ENCODE results near the gene FAM184A. TPM values are rescaled to one million over a fixed set of nuclear protein-coding genes. Genes with fewer than 3 reads are reported as not detected.

Gene FAM184A
- polyA plus RNA-seq, 2 of the 4 experiments (the other 2 are of a cell fraction): 0.06 TPM; not detected in 1

GRCh38 chr6:118935978-118936703, 142.3 kb downstream of the FAM184A start:
- no peak overlapping the region; the same call in 2 of the 3 replicates for H3K4me2 ChIP-seq
- no peak for ATAC-seq
- CTCF ChIA-PET: no interaction called here
- TF ChIP-seq EP300 (IDR thresholded peaks at IDR 0.05) (no peak), FOXS1 (CRISPR knock-in tag; IDR thresholded peaks at IDR 0.05) (no peak), CHD2 (IDR thresholded peaks at IDR 0.05; ENCODE audit: low read length, partially characterized antibody) (no peak), TP53 (CRISPR knock-in tag; IDR thresholded peaks at IDR 0.05) (no peak), POLR2A (IDR thresholded peaks at IDR 0.05; ENCODE audit: low read length) (no peak), NFE2L2 (conservative IDR thresholded peaks at IDR 0.05; ENCODE audit: low read length) (no peak), KDM1A (IDR thresholded peaks at IDR 0.05; ENCODE audit: low read depth) (no peak), REST (IDR thresholded peaks at IDR 0.05) (no peak), HOXB5 (CRISPR knock-in tag; IDR thresholded peaks at IDR 0.05) (no peak), FOSB (CRISPR knock-in tag; IDR thresholded peaks at IDR 0.05) (no peak), MAZ (IDR thresholded peaks at IDR 0.05; ENCODE audit: borderline replicate concordance, low read depth, low read length) (no peak), EHF (CRISPR knock-in tag; IDR thresholded peaks at IDR 0.05) (no peak), E2F6 (IDR thresholded peaks at IDR 0.05; ENCODE audit: borderline replicate concordance, low read depth) (no peak), ZNF302 (CRISPR knock-in tag; IDR thresholded peaks at IDR 0.05) (no peak)
- TF ChIP-seq, protein P1, sequence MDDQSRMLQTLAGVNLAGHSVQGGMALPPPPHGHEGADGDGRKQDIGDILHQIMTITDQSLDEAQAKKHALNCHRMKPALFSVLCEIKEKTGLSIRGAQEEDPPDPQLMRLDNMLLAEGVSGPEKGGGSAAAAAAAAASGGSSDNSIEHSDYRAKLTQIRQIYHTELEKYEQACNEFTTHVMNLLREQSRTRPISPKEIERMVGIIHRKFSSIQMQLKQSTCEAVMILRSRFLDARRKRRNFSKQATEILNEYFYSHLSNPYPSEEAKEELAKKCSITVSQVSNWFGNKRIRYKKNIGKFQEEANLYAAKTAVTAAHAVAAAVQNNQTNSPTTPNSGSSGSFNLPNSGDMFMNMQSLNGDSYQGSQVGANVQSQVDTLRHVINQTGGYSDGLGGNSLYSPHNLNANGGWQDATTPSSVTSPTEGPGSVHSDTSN (IDR thresholded peaks at IDR 0.05): no peak
- 83% methylated on average over 3 of the region's 3 CpGs for WGBS (ENCODE audit: missing lambda C conversion rate)
- POLR2A ChIA-PET: no interaction called here
- no peak overlapping the region for H3K27ac ChIP-seq
- H3K9me3 ChIP-seq: no peaks in the 10 kb centered on the region
- H3K4me3 ChIP-seq: no peak overlapping the region
- DNase-seq (ENCODE audit: low read depth in 1 of 2, low spot score in 1 of 2): no peak
- peaks cover 6% of the 10 kb centered on the region; the same call in 2 of the 3 replicates for H3K4me1 ChIP-seq
- FAIRE-seq: no peak

GRCh38 chr6:118935331-118935668, 143.2 kb downstream of the FAM184A start:
- no peak for TF ChIP-seq KDM5A (IDR thresholded peaks at IDR 0.05)
- TF ChIP-seq REST (IDR thresholded peaks at IDR 0.05): no peak
- TF ChIP-seq ZC3H11A (IDR thresholded peaks at IDR 0.05): no peak
- peak overlapping the region; percentile 84 to 94 for H3K27ac ChIP-seq
- FAIRE-seq: no peak

More at GRCh38 chr6:118935331-118935668, 143.2 kb downstream of the FAM184A start:
- ChIA-PET POLR2A (no interaction called here), CTCF (no interaction called here)
- H3K9me3 ChIP-seq: no peaks in the 10 kb centered on the region
- peaks cover 6% of the 10 kb centered on the region; the same call in 2 of the 3 replicates for H3K4me1 ChIP-seq
- ATAC-seq: peak in 1 of 2 experiments; percentile 6; a peak in 3 of 6 replicates
- peak overlapping the region; percentile 87 for H3K4me2 ChIP-seq
- no peak for DNase-seq (ENCODE audit: low read depth in 1 of 2, low spot score in 1 of 2)
- H3K4me3 ChIP-seq: peak overlapping the region; percentile 68
- WGBS (ENCODE audit: missing lambda C conversion rate): 89% methylated on average over 1 of the region's 1 CpG

All from A549 (cell line).